Caco-2 (cell line): ENCODE data around the gene CCDC85C. TPM values are rescaled to one million over a fixed set of nuclear protein-coding genes. Genes with fewer than 3 reads are reported as not detected.

Experiments
- BruUV-seq: library from RNA; stranded (reverse); fragments of 400-500 nt; replicated peaks from 2 replicates; lab custom pipeline; 2021; lab: Mats Ljungman, UMichigan
- CTCF ChIA-PET: fragments of 300-600 bp; sonication (Branson Sonifier 250); formaldehyde crosslinking; loops from one replicate; lab custom pipeline; 2022; ENCODE audit warnings: antibody characterized with exemption; lab: Charles Lee
- POLR2A ChIA-PET: fragments of 300-600 bp; sonication (Branson Sonifier 250); formaldehyde crosslinking; loops from one replicate; lab custom pipeline; 2022; ENCODE audit warnings: antibody characterized with exemption; lab: Charles Lee
- DNase-seq, 2 experiments: peaks; one replicate each; pipeline versions ENCODE4 v3.0.0 to v3.0.0-alpha.2; 2020 to 2022
- H3K27me3 ChIP-seq: replicated peaks from 2 replicates; pipeline ENCODE4 v1.6.0; 2011; ENCODE audit warnings: low read length; ENCODE audit not compliant: control insufficient read depth, insufficient read depth
- H3K36me3 ChIP-seq: 2 replicates; pipeline ENCODE4 v1.5.1; 2011; ENCODE audit warnings: low read length; ENCODE audit not compliant: control insufficient read depth, insufficient read depth
- H3K4me1 ChIP-seq: fragments of 250-450 bp; sonication (Bioruptor Pico); 2 replicates; pipeline ENCODE4 v1.5.1; 2020; ENCODE audit warnings: mild to moderate bottlenecking
- H3K4me3 ChIP-seq: 2 replicates; pipeline ENCODE4 v1.5.1; 2011; ENCODE audit warnings: low read depth, mild to moderate bottlenecking, control low read depth, low read length
- H3K9me3 ChIP-seq: fragments of 250-450 bp; sonication (Bioruptor Pico); 2 replicates; pipeline ENCODE4 v1.5.1; 2020; ENCODE audit warnings: mild to moderate bottlenecking, moderate library complexity
- H3K27ac Mint-ChIP-seq: one replicate; pipeline ENCODE4 v1.8.0; 2022; ENCODE audit warnings: mixed read lengths; ENCODE audit not compliant: unreplicated experiment
- H3K27me3 Mint-ChIP-seq: one replicate; pipeline ENCODE4 v1.8.0; 2022; ENCODE audit warnings: mixed read lengths; ENCODE audit not compliant: insufficient read depth, unreplicated experiment
- H3K36me3 Mint-ChIP-seq: one replicate; pipeline ENCODE4 v1.8.0; 2022; ENCODE audit warnings: mild to moderate bottlenecking, mixed read lengths; ENCODE audit not compliant: insufficient read depth, unreplicated experiment
- H3K4me1 Mint-ChIP-seq: one replicate; pipeline ENCODE4 v1.8.0; 2022; ENCODE audit warnings: low read depth, mixed read lengths; ENCODE audit not compliant: unreplicated experiment
- H3K4me3 Mint-ChIP-seq: one replicate; pipeline ENCODE4 v1.8.0; 2022; ENCODE audit warnings: mild to moderate bottlenecking, moderate library complexity, mixed read lengths; ENCODE audit not compliant: unreplicated experiment
- H3K9me3 Mint-ChIP-seq: one replicate; pipeline ENCODE4 v1.8.0; 2022; ENCODE audit warnings: mixed read lengths; ENCODE audit not compliant: unreplicated experiment
- CTCF ChIP-seq, 2 experiments: fragments of 200-600 bp in 1 of 2; IDR thresholded peaks; 1 replicate in 1 of 2; 2 replicates in 1 of 2; pipeline versions ENCODE4 v1.5.1 to v1.8.0; 2011 to 2022; ENCODE audit warnings: antibody characterized with exemption in 1 of 2, control low read depth in 1 of 2, inconsistent platforms in 1 of 2, low read depth in 1 of 2, low read length in 1 of 2, mild to moderate bottlenecking in 1 of 2, moderate library complexity in 1 of 2; ENCODE audit not compliant: insufficient read depth in 1 of 2, severe bottlenecking in 1 of 2, unreplicated experiment in 1 of 2
- intact Hi-C: fragments of 100-400 bp; cut with micrococcal nuclease; formaldehyde crosslinking; loops from one replicate; pipeline ENCODE4 v1.10.0; 2022; ENCODE audit not compliant: unreplicated experiment
- total RNA-seq: library from RNA; stranded (reverse); gene quantifications from 2 replicates; pipeline ENCODE4 v1.2.3, GENCODE V29; 2022

CCDC85C gene
- total RNA-seq, 1 experiment from 2014 or later = 76.2 TPM

- CTCF ChIA-PET = no interaction called here
- no peaks in the 10 kb centered on the region for H3K4me1 ChIP-seq
Measured at GRCh38 chr14:99505089-99505488, 98.9 kb downstream of the CCDC85C start.

GRCh38 chr14:99503848-99504453, 100.1 kb downstream of the CCDC85C start:
- no TSS peak for BruUV-seq
- no peak overlapping the region for H3K4me3 ChIP-seq
- H3K9me3 ChIP-seq = no peaks in the 10 kb centered on the region
- CTCF ChIA-PET = no interaction called here
- H3K4me3 Mint-ChIP-seq = no peak overlapping the region
- H3K4me1 Mint-ChIP-seq = no peaks in the 10 kb centered on the region
- H3K9me3 Mint-ChIP-seq = no peaks in the 10 kb centered on the region
- H3K36me3 ChIP-seq = peaks cover 10% of the 10 kb centered on the region
- H3K36me3 Mint-ChIP-seq = peaks cover 82% of the 10 kb centered on the region
- POLR2A ChIA-PET = no interaction called here
- no peaks in the 10 kb centered on the region for H3K27me3 Mint-ChIP-seq
- TF ChIP-seq CTCF (IDR thresholded peaks at IDR 0.05; ENCODE audit: insufficient read depth in 1 of 2, low read depth in 1 of 2, low read length in 1 of 2, severe bottlenecking in 1 of 2, unreplicated experiment in 1 of 2) = no peak
- intact Hi-C loops = no loop called here
- H3K4me1 ChIP-seq = no peaks in the 10 kb centered on the region
- H3K27me3 ChIP-seq = no peaks in the 10 kb centered on the region
- no peak overlapping the region for H3K27ac Mint-ChIP-seq
- no peak for DNase-seq

More at GRCh38 chr14:99505089-99505488, 98.9 kb downstream of the CCDC85C start:
- intact Hi-C loops = no loop called here
- no peak overlapping the region for H3K4me3 ChIP-seq
- H3K27me3 ChIP-seq = no peaks in the 10 kb centered on the region
- DNase-seq = no peak
- H3K36me3 ChIP-seq = peaks cover 12% of the 10 kb centered on the region
- H3K4me1 Mint-ChIP-seq = no peaks in the 10 kb centered on the region
- H3K27me3 Mint-ChIP-seq = no peaks in the 10 kb centered on the region
- BruUV-seq = no TSS peak
- POLR2A ChIA-PET = interaction anchor here (1.0 kb wide), 1 partner anchor 24 kb away, joined by 4 read pairs; the partner anchor contains the start of genes CCNK and SETD3
- H3K36me3 Mint-ChIP-seq = peaks cover 92% of the 10 kb centered on the region
- H3K9me3 Mint-ChIP-seq = no peaks in the 10 kb centered on the region
- no peak for TF ChIP-seq CTCF (IDR thresholded peaks at IDR 0.05; ENCODE audit: insufficient read depth in 1 of 2, low read depth in 1 of 2, low read length in 1 of 2, severe bottlenecking in 1 of 2, unreplicated experiment in 1 of 2)
- no peaks in the 10 kb centered on the region for H3K9me3 ChIP-seq
- H3K4me3 Mint-ChIP-seq = no peak overlapping the region
- H3K27ac Mint-ChIP-seq = no peak overlapping the region

- H3K4me3 ChIP-seq = no peak overlapping the region
- no peaks in the 10 kb centered on the region for H3K27me3 Mint-ChIP-seq
- H3K9me3 Mint-ChIP-seq = no peaks in the 10 kb centered on the region
- H3K36me3 Mint-ChIP-seq = peaks cover 81% of the 10 kb centered on the region
- intact Hi-C loops = no loop called here
- no peak for TF ChIP-seq CTCF (IDR thresholded peaks at IDR 0.05; ENCODE audit: insufficient read depth in 1 of 2, low read depth in 1 of 2, low read length in 1 of 2, severe bottlenecking in 1 of 2, unreplicated experiment in 1 of 2)
- DNase-seq = no peak
- POLR2A ChIA-PET = no interaction called here
- peaks cover 7% of the 10 kb centered on the region for H3K36me3 ChIP-seq
- H3K4me1 Mint-ChIP-seq = no peaks in the 10 kb centered on the region
- H3K27me3 ChIP-seq = no peaks in the 10 kb centered on the region
- H3K4me3 Mint-ChIP-seq = no peak overlapping the region
- no peaks in the 10 kb centered on the region for H3K4me1 ChIP-seq
- no peaks in the 10 kb centered on the region for H3K9me3 ChIP-seq
- BruUV-seq = no TSS peak
- peak overlapping the region; percentile 39 for H3K27ac Mint-ChIP-seq
- CTCF ChIA-PET = no interaction called here
Measured at GRCh38 chr14:99502989-99503421, 101.0 kb downstream of the CCDC85C start.
